DND-41 (cell line): ENCODE data around the gene SEMA3B.

Experiments used
- CTCF ChIP-seq: IDR thresholded peaks from 2 replicates; pipeline ENCODE4 v1.5.1; 2012; ENCODE audit warnings: borderline replicate concordance, low read length, moderate library complexity, mild to moderate bottlenecking; ENCODE audit not compliant: poor library complexity, severe bottlenecking; ENCODE audit errors: extremely low read depth
- EZH2 ChIP-seq: IDR thresholded peaks from 3 replicates; pipeline ENCODE4 v1.6.1; 2012; ENCODE audit warnings: borderline replicate concordance, low read depth, mild to moderate bottlenecking, moderate library complexity, low read length, inconsistent platforms; ENCODE audit not compliant: severe bottlenecking

GRCh38 chr3:50256978-50257890 is 11.7 kb upstream of the SEMA3B start:
- TF ChIP-seq EZH2 (no peak), CTCF (peak; percentile 66)
